Neural cell (in vitro differentiated cells): Measurements from ENCODE around the gene SCAP.

Source experiments
- EP300 ChIP-seq: fragments of 450-650 bp; conservative IDR thresholded peaks from 2 replicates; pipeline ENCODE4 v1.6.1; 2014; ENCODE audit warnings: antibody characterized with exemption, mild to moderate bottlenecking, moderate library complexity; ENCODE audit not compliant: poor library complexity, severe bottlenecking
- EZH2 ChIP-seq: fragments of 200-600, 300-800 bp; shearing (Covaris generic), sonication (generic); IDR thresholded peaks from 2 replicates; pipeline ENCODE4 v1.6.1; 2014; ENCODE audit warnings: antibody characterized with exemption, low read length, borderline replicate concordance, mild to moderate bottlenecking; ENCODE audit not compliant: insufficient read depth, poor library complexity, severe bottlenecking
- POLR2AphosphoS5 ChIP-seq: IDR thresholded peaks from 2 replicates; pipeline ENCODE4 v1.6.1; 2012
- REST ChIP-seq: IDR thresholded peaks from 2 replicates; pipeline ENCODE4 v1.6.1; 2012; ENCODE audit warnings: borderline replicate concordance
- TF ChIP-seq, protein P1 (sequence below): fragments of 450-650 bp; IDR thresholded peaks from 2 replicates; pipeline ENCODE4 v1.5.1; 2014; ENCODE audit warnings: antibody characterized with exemption, mild to moderate bottlenecking, moderate library complexity; ENCODE audit not compliant: poor library complexity, severe bottlenecking

- TF ChIP-seq EZH2 (no peak), EP300 (no peak), POLR2AphosphoS5 (no peak), REST (no peak)
- TF ChIP-seq, protein P1, sequence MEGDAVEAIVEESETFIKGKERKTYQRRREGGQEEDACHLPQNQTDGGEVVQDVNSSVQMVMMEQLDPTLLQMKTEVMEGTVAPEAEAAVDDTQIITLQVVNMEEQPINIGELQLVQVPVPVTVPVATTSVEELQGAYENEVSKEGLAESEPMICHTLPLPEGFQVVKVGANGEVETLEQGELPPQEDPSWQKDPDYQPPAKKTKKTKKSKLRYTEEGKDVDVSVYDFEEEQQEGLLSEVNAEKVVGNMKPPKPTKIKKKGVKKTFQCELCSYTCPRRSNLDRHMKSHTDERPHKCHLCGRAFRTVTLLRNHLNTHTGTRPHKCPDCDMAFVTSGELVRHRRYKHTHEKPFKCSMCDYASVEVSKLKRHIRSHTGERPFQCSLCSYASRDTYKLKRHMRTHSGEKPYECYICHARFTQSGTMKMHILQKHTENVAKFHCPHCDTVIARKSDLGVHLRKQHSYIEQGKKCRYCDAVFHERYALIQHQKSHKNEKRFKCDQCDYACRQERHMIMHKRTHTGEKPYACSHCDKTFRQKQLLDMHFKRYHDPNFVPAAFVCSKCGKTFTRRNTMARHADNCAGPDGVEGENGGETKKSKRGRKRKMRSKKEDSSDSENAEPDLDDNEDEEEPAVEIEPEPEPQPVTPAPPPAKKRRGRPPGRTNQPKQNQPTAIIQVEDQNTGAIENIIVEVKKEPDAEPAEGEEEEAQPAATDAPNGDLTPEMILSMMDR = no peak
Measured at GRCh38 chr3:47418167-47419082, 57.3 kb downstream of the SCAP start.
